Activated CD4-positive, alpha-beta T cell treated with anti-CD3 and anti-CD28 coated beads, Interleukin-2, amount 10 ng/mL, durations not matched to agents 24 days and 14 days (primary cell): ENCODE data around the gene PRAMEF33. TPM values are rescaled to one million over a fixed set of nuclear protein-coding genes. Genes with fewer than 3 reads are reported as not detected.
"Not testable (repeated sequence)": the region's sequence is repeated elsewhere in the genome, so short reads cannot be mapped to it uniquely, and the experiment has no call there.

Experiments used
- DNase-seq: peaks from one replicate; pipeline ENCODE4 v3.0.0; 2022
- H3K27ac Mint-ChIP-seq: one replicate; pipeline ENCODE4 v1.8.0; 2022; ENCODE audit warnings: mild to moderate bottlenecking, mixed read lengths
- H3K27me3 Mint-ChIP-seq: one replicate; pipeline ENCODE4 v1.8.0; 2022; ENCODE audit warnings: mixed read lengths
- H3K36me3 Mint-ChIP-seq: one replicate; pipeline ENCODE4 v1.8.0; 2022; ENCODE audit warnings: low read depth, mild to moderate bottlenecking, mixed read lengths
- H3K4me1 Mint-ChIP-seq: one replicate; pipeline ENCODE4 v1.8.0; 2021; ENCODE audit warnings: mixed read lengths
- H3K4me3 Mint-ChIP-seq: one replicate; pipeline ENCODE4 v1.8.0; 2022; ENCODE audit warnings: mild to moderate bottlenecking, moderate library complexity, mixed read lengths
- H3K9me3 Mint-ChIP-seq: one replicate; pipeline ENCODE4 v1.8.0; 2021; ENCODE audit warnings: mixed read lengths
- intact Hi-C: fragments of 100-400 bp; cut with micrococcal nuclease; formaldehyde crosslinking; loops from one replicate; pipeline ENCODE4 v1.15.1; 2023
- total RNA-seq: library from RNA; stranded (reverse); gene quantifications from 2 replicates; pipeline ENCODE4 v1.2.3, GENCODE V29; 2022

PRAMEF33 gene
- not detected in 2 replicates for total RNA-seq

- H3K27me3 Mint-ChIP-seq, DNase-seq, H3K9me3 Mint-ChIP-seq, H3K27ac Mint-ChIP-seq, intact Hi-C loops, H3K4me3 Mint-ChIP-seq, H3K36me3 Mint-ChIP-seq, H3K4me1 Mint-ChIP-seq: not testable (repeated sequence)
Observed at GRCh38 chr1:13303239-13303638, at the start of gene PRAMEF33. Gene PRAMEF33 (plus strand): TSS chr1:13303539. CDS start chr1:13305955, 2,416 bp downstream.

GRCh38 chr1:13253898-13254297 lies 49.4 kb upstream of the PRAMEF33 start, which contains the start of gene PRAMEF5:
Gene PRAMEF5 (plus strand): TSS chr1:13254198. CDS start chr1:13259269, 5,071 bp downstream.
- H3K4me1 Mint-ChIP-seq, H3K27me3 Mint-ChIP-seq, H3K27ac Mint-ChIP-seq, DNase-seq, H3K9me3 Mint-ChIP-seq, H3K4me3 Mint-ChIP-seq, intact Hi-C loops, H3K36me3 Mint-ChIP-seq: not testable (repeated sequence)

- H3K36me3 Mint-ChIP-seq, intact Hi-C loops, H3K27ac Mint-ChIP-seq, H3K4me3 Mint-ChIP-seq, DNase-seq, H3K4me1 Mint-ChIP-seq, H3K9me3 Mint-ChIP-seq, H3K27me3 Mint-ChIP-seq: not testable (repeated sequence)
Observed at GRCh38 chr1:13265124-13265523, 38.2 kb upstream of the PRAMEF33 start.

GRCh38 chr1:13277016-13277415 lies 26.3 kb upstream of the PRAMEF33 start:
- DNase-seq, intact Hi-C loops, H3K27ac Mint-ChIP-seq, H3K27me3 Mint-ChIP-seq, H3K9me3 Mint-ChIP-seq, H3K4me1 Mint-ChIP-seq, H3K4me3 Mint-ChIP-seq, H3K36me3 Mint-ChIP-seq: not testable (repeated sequence)

GRCh38 chr1:13279617-13280016 lies 23.7 kb upstream of the PRAMEF33 start:
- H3K27ac Mint-ChIP-seq, DNase-seq, H3K4me3 Mint-ChIP-seq, H3K4me1 Mint-ChIP-seq, H3K9me3 Mint-ChIP-seq, H3K27me3 Mint-ChIP-seq, H3K36me3 Mint-ChIP-seq, intact Hi-C loops: not testable (repeated sequence)

- H3K36me3 Mint-ChIP-seq, H3K9me3 Mint-ChIP-seq, H3K27ac Mint-ChIP-seq, H3K4me1 Mint-ChIP-seq, intact Hi-C loops, H3K4me3 Mint-ChIP-seq, DNase-seq, H3K27me3 Mint-ChIP-seq: not testable (repeated sequence)
Observed at GRCh38 chr1:13285037-13285436, 18.3 kb upstream of the PRAMEF33 start, which contains the start of gene PRAMEF8. Gene PRAMEF8 (minus strand): TSS chr1:13285137. CDS start chr1:13284091, 1,046 bp downstream.

- intact Hi-C loops, H3K9me3 Mint-ChIP-seq, H3K4me1 Mint-ChIP-seq, H3K36me3 Mint-ChIP-seq, H3K27me3 Mint-ChIP-seq, H3K4me3 Mint-ChIP-seq, H3K27ac Mint-ChIP-seq, DNase-seq: not testable (repeated sequence)
Observed at GRCh38 chr1:13289030-13289429, 14.3 kb upstream of the PRAMEF33 start.

GRCh38 chr1:13297216-13297931 lies 6.0 kb upstream of the PRAMEF33 start:
- DNase-seq, H3K27ac Mint-ChIP-seq, H3K36me3 Mint-ChIP-seq, H3K4me3 Mint-ChIP-seq, intact Hi-C loops, H3K4me1 Mint-ChIP-seq, H3K27me3 Mint-ChIP-seq, H3K9me3 Mint-ChIP-seq: not testable (repeated sequence)

- H3K4me1 Mint-ChIP-seq, H3K27me3 Mint-ChIP-seq, H3K9me3 Mint-ChIP-seq, intact Hi-C loops, H3K27ac Mint-ChIP-seq, DNase-seq, H3K36me3 Mint-ChIP-seq, H3K4me3 Mint-ChIP-seq: not testable (repeated sequence)
Observed at GRCh38 chr1:13298699-13299098, 4.6 kb upstream of the PRAMEF33 start.

GRCh38 chr1:13302197-13302596 lies 1.1 kb upstream of the PRAMEF33 start:
- DNase-seq, H3K27me3 Mint-ChIP-seq, H3K9me3 Mint-ChIP-seq, intact Hi-C loops, H3K4me3 Mint-ChIP-seq, H3K27ac Mint-ChIP-seq, H3K4me1 Mint-ChIP-seq, H3K36me3 Mint-ChIP-seq: not testable (repeated sequence)

GRCh38 chr1:13315281-13315680 lies 11.9 kb downstream of the PRAMEF33 start, which contains the start of gene PRAMEF15:
Gene PRAMEF15 (plus strand): TSS chr1:13315581. CDS start chr1:13318408, 2,827 bp downstream.
- H3K9me3 Mint-ChIP-seq, H3K4me1 Mint-ChIP-seq, intact Hi-C loops, H3K27ac Mint-ChIP-seq, DNase-seq, H3K4me3 Mint-ChIP-seq, H3K27me3 Mint-ChIP-seq, H3K36me3 Mint-ChIP-seq: not testable (repeated sequence)

- intact Hi-C loops, H3K4me1 Mint-ChIP-seq, H3K27me3 Mint-ChIP-seq, DNase-seq, H3K9me3 Mint-ChIP-seq, H3K4me3 Mint-ChIP-seq, H3K36me3 Mint-ChIP-seq, H3K27ac Mint-ChIP-seq: not testable (repeated sequence)
Observed at GRCh38 chr1:13342496-13342895, 39.2 kb downstream of the PRAMEF33 start.

- H3K36me3 Mint-ChIP-seq, H3K27me3 Mint-ChIP-seq, H3K27ac Mint-ChIP-seq, H3K9me3 Mint-ChIP-seq, DNase-seq, H3K4me1 Mint-ChIP-seq, H3K4me3 Mint-ChIP-seq, intact Hi-C loops: not testable (repeated sequence)
Observed at GRCh38 chr1:13347034-13347433, 43.7 kb downstream of the PRAMEF33 start, which contains the start of gene PRAMEF14. Gene PRAMEF14 (minus strand): TSS chr1:13347134. CDS start chr1:13345314, 1,820 bp downstream.

GRCh38 chr1:13353476-13353875 lies 50.1 kb downstream of the PRAMEF33 start:
- H3K36me3 Mint-ChIP-seq, intact Hi-C loops, DNase-seq, H3K27ac Mint-ChIP-seq, H3K27me3 Mint-ChIP-seq, H3K9me3 Mint-ChIP-seq, H3K4me1 Mint-ChIP-seq, H3K4me3 Mint-ChIP-seq: not testable (repeated sequence)

GRCh38 chr1:13354475-13354874 lies 51.1 kb downstream of the PRAMEF33 start:
- H3K4me3 Mint-ChIP-seq, H3K4me1 Mint-ChIP-seq, H3K9me3 Mint-ChIP-seq, intact Hi-C loops, DNase-seq, H3K27me3 Mint-ChIP-seq, H3K36me3 Mint-ChIP-seq, H3K27ac Mint-ChIP-seq: not testable (repeated sequence)
